HEK293 (cell line): ENCODE results near the gene DOK5.

Experiments used
- CTCF ChIA-PET: fragments of 350-600 bp; formaldehyde crosslinking; extraction: SDS; loops from one replicate; lab custom pipeline; 2021; ENCODE audit warnings: antibody characterized with exemption; lab: Yijun Ruan, JAX
- POLR2A ChIA-PET: fragments of 300-600 bp; formaldehyde crosslinking; extraction: SDS; loops from one replicate; lab custom pipeline; 2020; ENCODE audit warnings: antibody characterized with exemption, inconsistent platforms; lab: Yijun Ruan, JAX
- H3K27ac ChIP-seq: fragments of 200-500 bp; sonication (Bioruptor generic); 2 replicates; pipeline ENCODE4 v1.5.1; 2014; ENCODE audit warnings: low read depth, low read length, control low read depth, inconsistent platforms; ENCODE audit errors: extremely low read depth
- H3K36me3 ChIP-seq, 2 experiments: fragments of 200-500 bp in 1 of 2; sonication (Bioruptor generic) in 1 of 2; 1 replicate in 1 of 2; 2 replicates in 1 of 2; pipeline ENCODE4 v1.5.1; 2014 to 2017; ENCODE audit warnings: inconsistent platforms in 2 of 2, low read length in 2 of 2; ENCODE audit not compliant: control insufficient read depth in 2 of 2, insufficient read depth in 1 of 2
- H3K4me1 ChIP-seq: fragments of 200-500 bp; sonication (Bioruptor generic); 2 replicates; pipeline ENCODE4 v1.5.1; 2014; ENCODE audit warnings: mild to moderate bottlenecking, low read length, inconsistent platforms; ENCODE audit not compliant: control insufficient read depth, insufficient read depth
- H3K4me3 ChIP-seq: 2 replicates; pipeline ENCODE4 v1.5.1; 2011; ENCODE audit warnings: low read depth, mild to moderate bottlenecking, control low read depth, low read length, moderate library complexity
- H3K9me3 ChIP-seq: fragments of 200-500 bp; sonication (Bioruptor generic); 2 replicates; pipeline ENCODE4 v1.5.1; 2014; ENCODE audit warnings: low read depth, low read length, inconsistent platforms; ENCODE audit not compliant: control insufficient read depth, insufficient read depth
- GFI1B ChIP-seq: fragments of 450-650 bp; formaldehyde crosslinking; IDR thresholded peaks from 2 replicates; pipeline ENCODE4 v1.5.1; 2016; ENCODE audit warnings: missing biosample characterization, missing genetic modification characterization
- KLF16 ChIP-seq: fragments of 450-650 bp; formaldehyde crosslinking; IDR thresholded peaks from 2 replicates; pipeline ENCODE4 v1.5.1; 2017; ENCODE audit warnings: missing biosample characterization, missing genetic modification characterization
- MYNN ChIP-seq: fragments of 450-650 bp; formaldehyde crosslinking; IDR thresholded peaks from 2 replicates; pipeline ENCODE4 v1.5.1; 2016; ENCODE audit warnings: missing biosample characterization, missing genetic modification characterization, borderline replicate concordance
- SCRT2 ChIP-seq: fragments of 450-650 bp; formaldehyde crosslinking; IDR thresholded peaks from 2 replicates; pipeline ENCODE4 v1.5.1; 2016; ENCODE audit warnings: missing biosample characterization, missing genetic modification characterization
- SP7 ChIP-seq: fragments of 450-650 bp; formaldehyde crosslinking; IDR thresholded peaks from 2 replicates; pipeline ENCODE4 v1.5.1; 2016; ENCODE audit warnings: missing biosample characterization, missing genetic modification characterization
- YY1 ChIP-seq: fragments of 450-650 bp; formaldehyde crosslinking; IDR thresholded peaks from 2 replicates; pipeline ENCODE4 v1.5.1; 2018; ENCODE audit warnings: missing biosample characterization, missing genetic modification characterization
- YY2 ChIP-seq: fragments of 450-650 bp; formaldehyde crosslinking; IDR thresholded peaks from 2 replicates; pipeline ENCODE4 v1.5.1; 2016; ENCODE audit warnings: missing biosample characterization, missing genetic modification characterization
- ZBTB21 ChIP-seq: fragments of 450-650 bp; formaldehyde crosslinking; IDR thresholded peaks from 2 replicates; pipeline ENCODE4 v1.5.1; 2017; ENCODE audit warnings: missing biosample characterization, missing genetic modification characterization
- ZNF133 ChIP-seq: fragments of 450-650 bp; formaldehyde crosslinking; IDR thresholded peaks from 2 replicates; pipeline ENCODE4 v1.5.1; 2016; ENCODE audit warnings: missing biosample characterization, missing genetic modification characterization
- ZNF184 ChIP-seq: fragments of 450-650 bp; IDR thresholded peaks from 2 replicates; pipeline ENCODE4 v1.5.1; 2018; ENCODE audit warnings: missing biosample characterization, mild to moderate bottlenecking, missing genetic modification characterization
- ZNF23 ChIP-seq: fragments of 450-650 bp; formaldehyde crosslinking; IDR thresholded peaks from 2 replicates; pipeline ENCODE4 v1.5.1; 2016; ENCODE audit warnings: missing biosample characterization, missing genetic modification characterization, borderline replicate concordance
- ZNF426 ChIP-seq: fragments of 450-650 bp; formaldehyde crosslinking; IDR thresholded peaks from 2 replicates; pipeline ENCODE4 v1.5.1; 2017; ENCODE audit warnings: missing biosample characterization, missing genetic modification characterization, mild to moderate bottlenecking, inconsistent platforms, moderate library complexity
- ZNF473 ChIP-seq: fragments of 450-650 bp; formaldehyde crosslinking; IDR thresholded peaks from 2 replicates; pipeline ENCODE4 v1.5.1; 2017; ENCODE audit warnings: missing biosample characterization, missing genetic modification characterization
- ZNF624 ChIP-seq: fragments of 450-650 bp; formaldehyde crosslinking; IDR thresholded peaks from 2 replicates; pipeline ENCODE4 v1.5.1; 2017; ENCODE audit warnings: missing biosample characterization, missing genetic modification characterization
- ZNF654 ChIP-seq: fragments of 450-650 bp; formaldehyde crosslinking; IDR thresholded peaks from 2 replicates; pipeline ENCODE4 v1.5.1; 2016; ENCODE audit warnings: low read depth, missing biosample characterization, missing genetic modification characterization
- TF ChIP-seq, protein P1 (sequence below): fragments of 450-650 bp; formaldehyde crosslinking; IDR thresholded peaks from 2 replicates; pipeline ENCODE4 v1.5.1; 2016; ENCODE audit warnings: missing biosample characterization, missing genetic modification characterization
- TF ChIP-seq, protein P2 (sequence below): fragments of 450-650 bp; formaldehyde crosslinking; IDR thresholded peaks from 2 replicates; pipeline ENCODE4 v1.5.1; 2016; ENCODE audit warnings: missing biosample characterization, missing genetic modification characterization
- TF ChIP-seq, protein P3 (sequence below): fragments of 450-650 bp; formaldehyde crosslinking; IDR thresholded peaks from 2 replicates; pipeline ENCODE4 v1.5.1; 2016; ENCODE audit warnings: missing biosample characterization, missing genetic modification characterization, low read depth
- TF ChIP-seq, protein P4 (sequence below): fragments of 450-650 bp; IDR thresholded peaks from 2 replicates; pipeline ENCODE4 v1.5.1; 2018; ENCODE audit warnings: missing biosample characterization, missing genetic modification characterization
- TF ChIP-seq, protein P5 (sequence below): fragments of 450-650 bp; formaldehyde crosslinking; IDR thresholded peaks from 2 replicates; pipeline ENCODE4 v1.5.1; 2016; ENCODE audit warnings: missing biosample characterization, missing genetic modification characterization

Gene DOK5

DNA sequence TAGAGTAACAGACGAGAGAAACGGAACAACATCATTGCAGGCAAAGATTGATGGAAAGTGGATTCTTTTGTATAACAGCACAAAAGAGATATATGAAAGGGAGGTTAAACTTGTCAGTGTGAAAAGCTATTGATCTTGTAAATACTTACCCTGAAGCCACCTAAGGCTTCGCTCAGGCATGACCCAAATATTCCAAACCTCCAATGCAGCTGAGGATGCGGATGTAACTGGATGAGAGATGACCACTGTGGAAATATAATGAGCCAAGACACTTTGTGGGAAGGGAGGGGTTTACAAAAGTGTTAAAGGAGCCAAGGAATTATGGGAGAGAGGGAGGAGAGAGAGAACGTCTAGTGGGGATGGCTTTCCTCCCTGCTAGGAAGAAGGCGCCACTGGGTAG is 112.0 kb downstream of the DOK5 start:
- no peaks in the 10 kb centered on the region for H3K36me3 ChIP-seq
- H3K4me3 ChIP-seq, result no peak overlapping the region
- ChIA-PET POLR2A (no interaction called here), CTCF (no interaction called here)
- H3K9me3 ChIP-seq, result no peaks in the 10 kb centered on the region
- no peak for TF ChIP-seq ZNF654
- TF ChIP-seq, protein P1, sequence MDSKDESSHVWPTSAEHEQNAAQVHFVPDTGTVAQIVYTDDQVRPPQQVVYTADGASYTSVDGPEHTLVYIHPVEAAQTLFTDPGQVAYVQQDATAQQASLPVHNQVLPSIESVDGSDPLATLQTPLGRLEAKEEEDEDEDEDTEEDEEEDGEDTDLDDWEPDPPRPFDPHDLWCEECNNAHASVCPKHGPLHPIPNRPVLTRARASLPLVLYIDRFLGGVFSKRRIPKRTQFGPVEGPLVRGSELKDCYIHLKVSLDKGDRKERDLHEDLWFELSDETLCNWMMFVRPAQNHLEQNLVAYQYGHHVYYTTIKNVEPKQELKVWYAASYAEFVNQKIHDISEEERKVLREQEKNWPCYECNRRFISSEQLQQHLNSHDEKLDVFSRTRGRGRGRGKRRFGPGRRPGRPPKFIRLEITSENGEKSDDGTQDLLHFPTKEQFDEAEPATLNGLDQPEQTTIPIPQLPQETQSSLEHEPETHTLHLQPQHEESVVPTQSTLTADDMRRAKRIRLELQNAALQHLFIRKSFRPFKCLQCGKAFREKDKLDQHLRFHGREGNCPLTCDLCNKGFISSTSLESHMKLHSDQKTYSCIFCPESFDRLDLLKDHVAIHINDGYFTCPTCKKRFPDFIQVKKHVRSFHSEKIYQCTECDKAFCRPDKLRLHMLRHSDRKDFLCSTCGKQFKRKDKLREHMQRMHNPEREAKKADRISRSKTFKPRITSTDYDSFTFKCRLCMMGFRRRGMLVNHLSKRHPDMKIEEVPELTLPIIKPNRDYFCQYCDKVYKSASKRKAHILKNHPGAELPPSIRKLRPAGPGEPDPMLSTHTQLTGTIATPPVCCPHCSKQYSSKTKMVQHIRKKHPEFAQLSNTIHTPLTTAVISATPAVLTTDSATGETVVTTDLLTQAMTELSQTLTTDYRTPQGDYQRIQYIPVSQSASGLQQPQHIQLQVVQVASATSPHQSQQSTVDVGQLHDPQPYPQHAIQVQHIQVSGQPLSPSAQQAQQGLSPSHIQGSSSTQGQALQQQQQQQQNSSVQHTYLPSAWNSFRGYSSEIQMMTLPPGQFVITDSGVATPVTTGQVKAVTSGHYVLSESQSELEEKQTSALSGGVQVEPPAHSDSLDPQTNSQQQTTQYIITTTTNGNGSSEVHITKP (tag by site-specific recombination), result no peak
- no peak for TF ChIP-seq ZNF426 (tag by site-specific recombination)
- TF ChIP-seq ZNF184 (tag by site-specific recombination), result no peak
- TF ChIP-seq ZNF133 (tag by site-specific recombination), result no peak
- no peak for TF ChIP-seq ZBTB21 (tag by site-specific recombination)
- TF ChIP-seq YY2 (tag by site-specific recombination), result no peak
- TF ChIP-seq SCRT2 (tag by site-specific recombination), result no peak
- TF ChIP-seq MYNN (tag by site-specific recombination), result no peak
- TF ChIP-seq, protein P2, sequence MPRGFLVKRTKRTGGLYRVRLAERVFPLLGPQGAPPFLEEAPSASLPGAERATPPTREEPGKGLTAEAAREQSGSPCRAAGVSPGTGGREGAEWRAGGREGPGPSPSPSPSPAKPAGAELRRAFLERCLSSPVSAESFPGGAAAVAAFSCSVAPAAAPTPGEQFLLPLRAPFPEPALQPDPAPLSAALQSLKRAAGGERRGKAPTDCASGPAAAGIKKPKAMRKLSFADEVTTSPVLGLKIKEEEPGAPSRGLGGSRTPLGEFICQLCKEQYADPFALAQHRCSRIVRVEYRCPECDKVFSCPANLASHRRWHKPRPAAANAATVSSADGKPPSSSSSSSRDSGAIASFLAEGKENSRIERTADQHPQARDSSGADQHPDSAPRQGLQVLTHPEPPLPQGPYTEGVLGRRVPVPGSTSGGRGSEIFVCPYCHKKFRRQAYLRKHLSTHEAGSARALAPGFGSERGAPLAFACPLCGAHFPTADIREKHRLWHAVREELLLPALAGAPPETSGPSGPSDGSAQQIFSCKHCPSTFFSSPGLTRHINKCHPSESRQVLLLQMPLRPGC (tag by site-specific recombination), result no peak
- TF ChIP-seq ZNF624 (tag by site-specific recombination), result no peak
- TF ChIP-seq, protein P3, sequence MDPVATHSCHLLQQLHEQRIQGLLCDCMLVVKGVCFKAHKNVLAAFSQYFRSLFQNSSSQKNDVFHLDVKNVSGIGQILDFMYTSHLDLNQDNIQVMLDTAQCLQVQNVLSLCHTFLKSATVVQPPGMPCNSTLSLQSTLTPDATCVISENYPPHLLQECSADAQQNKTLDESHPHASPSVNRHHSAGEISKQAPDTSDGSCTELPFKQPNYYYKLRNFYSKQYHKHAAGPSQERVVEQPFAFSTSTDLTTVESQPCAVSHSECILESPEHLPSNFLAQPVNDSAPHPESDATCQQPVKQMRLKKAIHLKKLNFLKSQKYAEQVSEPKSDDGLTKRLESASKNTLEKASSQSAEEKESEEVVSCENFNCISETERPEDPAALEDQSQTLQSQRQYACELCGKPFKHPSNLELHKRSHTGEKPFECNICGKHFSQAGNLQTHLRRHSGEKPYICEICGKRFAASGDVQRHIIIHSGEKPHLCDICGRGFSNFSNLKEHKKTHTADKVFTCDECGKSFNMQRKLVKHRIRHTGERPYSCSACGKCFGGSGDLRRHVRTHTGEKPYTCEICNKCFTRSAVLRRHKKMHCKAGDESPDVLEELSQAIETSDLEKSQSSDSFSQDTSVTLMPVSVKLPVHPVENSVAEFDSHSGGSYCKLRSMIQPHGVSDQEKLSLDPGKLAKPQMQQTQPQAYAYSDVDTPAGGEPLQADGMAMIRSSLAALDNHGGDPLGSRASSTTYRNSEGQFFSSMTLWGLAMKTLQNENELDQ (tag by site-specific recombination), result no peak
- TF ChIP-seq, protein P4, sequence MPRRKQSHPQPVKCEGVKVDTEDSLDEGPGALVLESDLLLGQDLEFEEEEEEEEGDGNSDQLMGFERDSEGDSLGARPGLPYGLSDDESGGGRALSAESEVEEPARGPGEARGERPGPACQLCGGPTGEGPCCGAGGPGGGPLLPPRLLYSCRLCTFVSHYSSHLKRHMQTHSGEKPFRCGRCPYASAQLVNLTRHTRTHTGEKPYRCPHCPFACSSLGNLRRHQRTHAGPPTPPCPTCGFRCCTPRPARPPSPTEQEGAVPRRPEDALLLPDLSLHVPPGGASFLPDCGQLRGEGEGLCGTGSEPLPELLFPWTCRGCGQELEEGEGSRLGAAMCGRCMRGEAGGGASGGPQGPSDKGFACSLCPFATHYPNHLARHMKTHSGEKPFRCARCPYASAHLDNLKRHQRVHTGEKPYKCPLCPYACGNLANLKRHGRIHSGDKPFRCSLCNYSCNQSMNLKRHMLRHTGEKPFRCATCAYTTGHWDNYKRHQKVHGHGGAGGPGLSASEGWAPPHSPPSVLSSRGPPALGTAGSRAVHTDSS (tag by site-specific recombination), result no peak
- no peak for TF ChIP-seq ZNF23 (tag by site-specific recombination)
- TF ChIP-seq, protein P5, sequence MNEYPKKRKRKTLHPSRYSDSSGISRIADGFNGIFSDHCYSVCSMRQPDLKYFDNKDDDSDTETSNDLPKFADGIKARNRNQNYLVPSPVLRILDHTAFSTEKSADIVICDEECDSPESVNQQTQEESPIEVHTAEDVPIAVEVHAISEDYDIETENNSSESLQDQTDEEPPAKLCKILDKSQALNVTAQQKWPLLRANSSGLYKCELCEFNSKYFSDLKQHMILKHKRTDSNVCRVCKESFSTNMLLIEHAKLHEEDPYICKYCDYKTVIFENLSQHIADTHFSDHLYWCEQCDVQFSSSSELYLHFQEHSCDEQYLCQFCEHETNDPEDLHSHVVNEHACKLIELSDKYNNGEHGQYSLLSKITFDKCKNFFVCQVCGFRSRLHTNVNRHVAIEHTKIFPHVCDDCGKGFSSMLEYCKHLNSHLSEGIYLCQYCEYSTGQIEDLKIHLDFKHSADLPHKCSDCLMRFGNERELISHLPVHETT (tag by site-specific recombination), result no peak
- TF ChIP-seq KLF16, result no peak
- TF ChIP-seq YY1, result no peak
- TF ChIP-seq ZNF473 (tag by site-specific recombination), result no peak
- TF ChIP-seq SP7, result no peak
- TF ChIP-seq GFI1B (tag by site-specific recombination), result no peak
- H3K27ac ChIP-seq, result no peak overlapping the region
- no peaks in the 10 kb centered on the region for H3K4me1 ChIP-seq
